CD14-positive monocyte (primary cell): Measurements from ENCODE around the gene PDIA2. TPM values are rescaled to one million over a fixed set of nuclear protein-coding genes. Genes with fewer than 3 reads are reported as not detected.
"Not testable (repeated sequence)": the region's sequence is repeated elsewhere in the genome, so short reads cannot be mapped to it uniquely, and the experiment has no call there.

Experiments used
- DNase-seq, 3 donors: peaks; one replicate each; pipeline ENCODE4 v3.0.0-alpha.2; 2011 to 2022
- H2AFZ ChIP-seq: 2 replicates; pipeline ENCODE4 v1.6.0; 2012; ENCODE audit warnings: mild to moderate bottlenecking, low read depth, low read length, inconsistent platforms; ENCODE audit not compliant: insufficient read depth, poor library complexity, severe bottlenecking
- H3K27ac ChIP-seq, 2 donors: 1 replicate in 1 of 2; 2 replicates in 1 of 2; pipeline ENCODE4 v1.5.1; 2012 to 2013; ENCODE audit warnings: low read length in 2 of 2, control low read depth in 1 of 2, inconsistent platforms in 1 of 2, low read depth in 1 of 2, mild to moderate bottlenecking in 1 of 2
- H3K27me3 ChIP-seq, 2 donors: one replicate each; pipeline versions ENCODE4 v1.6.0 to v1.6.1; 2011 to 2013; ENCODE audit warnings: low read length in 2 of 2; ENCODE audit not compliant: control insufficient read depth in 2 of 2, insufficient read depth in 2 of 2
- H3K36me3 ChIP-seq, 2 donors: replicated peaks in 1 of 2; 1 replicate in 1 of 2; 2 replicates in 1 of 2; pipeline versions ENCODE4 v1.5.1 to v1.6.1; 2012 to 2013; ENCODE audit warnings: low read length in 2 of 2, control low read depth in 1 of 2, inconsistent platforms in 1 of 2, mild to moderate bottlenecking in 1 of 2; ENCODE audit not compliant: insufficient read depth in 2 of 2, control insufficient read depth in 1 of 2
- H3K4me1 ChIP-seq, 2 donors: 1 replicate in 1 of 2; 2 replicates in 1 of 2; pipeline versions ENCODE4 v1.5.1 to v1.6.1; 2012 to 2013; ENCODE audit warnings: low read length in 2 of 2, control low read depth in 1 of 2, inconsistent platforms in 1 of 2, mild to moderate bottlenecking in 1 of 2, moderate library complexity in 1 of 2; ENCODE audit not compliant: insufficient read depth in 2 of 2, control insufficient read depth in 1 of 2
- H3K4me2 ChIP-seq: replicated peaks from 2 replicates; pipeline ENCODE3; 2012; ENCODE audit warnings: low read length, moderate library complexity, mild to moderate bottlenecking; ENCODE audit not compliant: poor library complexity, severe bottlenecking; ENCODE audit errors: extremely low read depth
- H3K4me3 ChIP-seq, 3 experiments: fragments of 200-600 bp in 1 of 3; sonication (generic) in 1 of 3; replicated peaks in 1 of 3; 1 replicate in 2 of 3; 2 replicates in 1 of 3; pipeline ENCODE4 v1.5.1; 2011 to 2013; ENCODE audit warnings: low read length in 3 of 3, mild to moderate bottlenecking in 3 of 3, control low read depth in 2 of 3, low read depth in 2 of 3, inconsistent platforms in 1 of 3, moderate library complexity in 1 of 3
- H3K79me2 ChIP-seq: 2 replicates; pipeline ENCODE4 v1.6.0; 2012; ENCODE audit warnings: mild to moderate bottlenecking, control low read depth, inconsistent platforms, low read length, moderate library complexity; ENCODE audit not compliant: insufficient read depth
- H3K9ac ChIP-seq: 2 replicates; pipeline ENCODE4 v1.6.0; 2017; ENCODE audit warnings: low read length, mild to moderate bottlenecking; ENCODE audit not compliant: insufficient read depth, poor library complexity, severe bottlenecking
- H3K9me3 ChIP-seq, 2 donors: replicated peaks in 1 of 2; 1 replicate in 1 of 2; 2 replicates in 1 of 2; pipeline versions ENCODE4 v1.5.1 to v1.6.1; 2012 to 2013; ENCODE audit warnings: low read length in 2 of 2, control low read depth in 1 of 2; ENCODE audit not compliant: control insufficient read depth in 1 of 2, insufficient read depth in 1 of 2
- H4K20me1 ChIP-seq: 2 replicates; pipeline ENCODE4 v1.6.0; 2012; ENCODE audit warnings: mild to moderate bottlenecking, low read length, control low read depth, moderate library complexity; ENCODE audit not compliant: insufficient read depth
- H3K27ac Mint-ChIP-seq, 7 donors: one replicate each; pipeline ENCODE4 v1.8.0; 2020; ENCODE audit warnings: mild to moderate bottlenecking in 7 of 7, mixed read lengths in 7 of 7, moderate library complexity in 6 of 7, inconsistent platforms in 2 of 7
- H3K27me3 Mint-ChIP-seq, 3 donors: one replicate each; pipeline ENCODE4 v1.8.0; 2021 to 2022; ENCODE audit warnings: low read depth in 3 of 3, mild to moderate bottlenecking in 3 of 3, mixed read lengths in 3 of 3, moderate library complexity in 3 of 3, inconsistent platforms in 1 of 3
- H3K36me3 Mint-ChIP-seq, 2 donors: one replicate each; pipeline ENCODE4 v1.8.0; 2020; ENCODE audit warnings: mixed read lengths in 2 of 2, inconsistent platforms in 1 of 2, mild to moderate bottlenecking in 1 of 2
- H3K4me1 Mint-ChIP-seq: one replicate; pipeline ENCODE4 v1.8.0; 2020; ENCODE audit warnings: mild to moderate bottlenecking, mixed read lengths
- H3K4me3 Mint-ChIP-seq, 2 donors: one replicate each; pipeline ENCODE4 v1.8.0; 2020; ENCODE audit warnings: mild to moderate bottlenecking in 2 of 2, mixed read lengths in 2 of 2, moderate library complexity in 1 of 2
- H3K9me3 Mint-ChIP-seq, 7 donors: one replicate each; pipeline ENCODE4 v1.8.0; 2020 to 2022; ENCODE audit warnings: mixed read lengths in 7 of 7, mild to moderate bottlenecking in 6 of 7, moderate library complexity in 6 of 7, inconsistent platforms in 2 of 7
- CTCF ChIP-seq: fragments of 200-600 bp; IDR thresholded peaks from one replicate; pipeline ENCODE4 v1.8.0; 2022; ENCODE audit warnings: antibody characterized with exemption, mild to moderate bottlenecking
- WGBS: methylation state at CpG from one replicate; pipeline ENCODE4 v1.1.5; 2013; ENCODE audit warnings: missing lambda C conversion rate; ENCODE audit not compliant: insufficient coverage; 5-methylcytosine and 5-hydroxymethylcytosine counted together
- intact Hi-C, 2 donors: fragments of 100-400 bp; cut with micrococcal nuclease; formaldehyde crosslinking; loops; one replicate each; pipeline versions ENCODE4 v1.15.0 to v1.15.1; 2023
- polyA plus RNA-seq, 3 donors: library from polyadenylated mRNA; depleted of rRNA in 1 of 3; unstranded in 2 of 3; stranded (reverse) in 1 of 3; fragments of 300-500 nt in 2 of 3; fragments of >200 nt in 1 of 3; fragmentation: Illumina TruSeq in 2 of 3; gene quantifications; 1 replicate in 2 of 3; 2 replicates in 1 of 3; pipeline ENCODE4 v1.2.3, GENCODE V29; 2012 to 2021

Gene PDIA2
- polyA plus RNA-seq, 3 donors = not detected

- H3K79me2 ChIP-seq = peaks cover 90% of the 10 kb centered on the region
- H3K9me3 Mint-ChIP-seq = no peaks in the 10 kb centered on the region
- H3K4me1 Mint-ChIP-seq = peaks cover 52% of the 10 kb centered on the region
- H3K9me3 ChIP-seq = no peaks in the 10 kb centered on the region
- WGBS = 59% methylated on average over 18 of the region's 28 CpGs
- peak overlapping the region; percentile 20 to 72 (median 49) for H3K4me3 ChIP-seq
- peak in 1 of 3 donors; percentile 5 for DNase-seq
- intact Hi-C loops = no loop called here
- peaks cover 4 to 6% of the 10 kb centered on the region in 2 donors for H3K36me3 Mint-ChIP-seq
- H3K27me3 ChIP-seq = no peaks in the 10 kb centered on the region
- H3K27me3 Mint-ChIP-seq = peaks cover 0 to 1% (median 0%) of the 10 kb centered on the region in 3 donors
- H3K4me3 Mint-ChIP-seq = peak overlapping the region; percentile 77 to 90
- no peak for TF ChIP-seq CTCF
- H2AFZ ChIP-seq = peak overlapping the region; percentile 74
- H4K20me1 ChIP-seq = peaks cover 50% of the 10 kb centered on the region
- peak overlapping the region; percentile 50 to 90 (median 84) for H3K27ac Mint-ChIP-seq
- peak overlapping the region; percentile 69 for H3K9ac ChIP-seq
- H3K4me1 ChIP-seq = peaks cover 47 to 55% of the 10 kb centered on the region in 2 donors
- peak overlapping the region; percentile 47 to 76 for H3K27ac ChIP-seq
- peak overlapping the region; percentile 75 for H3K4me2 ChIP-seq
- peaks cover 0 to 6% of the 10 kb centered on the region in 2 donors for H3K36me3 ChIP-seq
Measured at GRCh38 chr16:325375-326145, 42.6 kb downstream of the PDIA2 start.

GRCh38 chr16:330741-331140, 47.8 kb downstream of the PDIA2 start:
- H3K27ac Mint-ChIP-seq = no peak overlapping the region
- H3K4me3 ChIP-seq = no peak overlapping the region
- no peaks in the 10 kb centered on the region for H3K9me3 ChIP-seq
- H3K36me3 Mint-ChIP-seq = peaks cover 10 to 13% of the 10 kb centered on the region in 2 donors
- no peak overlapping the region for H3K9ac ChIP-seq
- TF ChIP-seq CTCF = no peak
- H3K4me2 ChIP-seq = no peak overlapping the region
- intact Hi-C loops = no loop called here
- peaks cover 34 to 48% of the 10 kb centered on the region in 2 donors for H3K4me1 ChIP-seq
- no peak overlapping the region for H3K27ac ChIP-seq
- H3K36me3 ChIP-seq = peaks cover 0 to 10% of the 10 kb centered on the region in 2 donors
- peaks cover 67% of the 10 kb centered on the region for H3K4me1 Mint-ChIP-seq
- no CpG with 5 or more reads among the region's 2 CpGs for WGBS
- no peak overlapping the region for H3K4me3 Mint-ChIP-seq
- no peak overlapping the region for H2AFZ ChIP-seq
- no peaks in the 10 kb centered on the region for H3K9me3 Mint-ChIP-seq
- peaks cover 49% of the 10 kb centered on the region for H4K20me1 ChIP-seq
- H3K27me3 Mint-ChIP-seq = no peaks in the 10 kb centered on the region
- no peak for DNase-seq
- no peaks in the 10 kb centered on the region for H3K27me3 ChIP-seq
- peaks cover 95% of the 10 kb centered on the region for H3K79me2 ChIP-seq

- H3K4me3 ChIP-seq, intact Hi-C loops, H3K4me2 ChIP-seq, H3K27ac ChIP-seq, H3K9me3 Mint-ChIP-seq, DNase-seq, H3K9me3 ChIP-seq, H3K9ac ChIP-seq, H3K27me3 Mint-ChIP-seq, H3K4me3 Mint-ChIP-seq, H2AFZ ChIP-seq, H3K27me3 ChIP-seq: not testable (repeated sequence)
- peaks cover 69% of the 10 kb centered on the region for H3K4me1 Mint-ChIP-seq
- Histone ChIP-seq H3K79me2 (peaks cover 98% of the 10 kb centered on the region), H4K20me1 (peaks cover 50% of the 10 kb centered on the region), H3K36me3 (peaks cover 0 to 10% of the 10 kb centered on the region in 2 donors), H3K4me1 (peaks cover 34 to 49% of the 10 kb centered on the region in 2 donors)
- WGBS = 80% methylated on average over 1 of the region's 6 CpGs
- H3K36me3 Mint-ChIP-seq = peaks cover 10 to 13% of the 10 kb centered on the region in 2 donors
- H3K27ac Mint-ChIP-seq = peak overlapping the region in 3 of 7 donors; percentile 19 to 65 (median 22)
Measured at GRCh38 chr16:331181-331814, 48.3 kb downstream of the PDIA2 start.
